H54 (cell line): ENCODE measurements around the gene TBXAS1.
"Not testable (repeated sequence)": the region's sequence is repeated elsewhere in the genome, so short reads cannot be mapped to it uniquely, and the experiment has no call there.

Experiments
- DNase-seq: peaks from one replicate; pipeline ENCODE4 v3.0.0; 2011; ENCODE audit warnings: low spot score, mixed read lengths; ENCODE audit not compliant: insufficient read length
- FAIRE-seq: peaks from 3 replicates; lab custom pipeline; 2011; peaks lifted over from hg19 to GRCh38; lab: Jason Lieb, UNC
- POLR2A ChIP-seq: IDR thresholded peaks from 2 replicates; pipeline ENCODE4 v1.6.1; 2011; ENCODE audit warnings: low read depth, mild to moderate bottlenecking, low read length

Gene TBXAS1

GRCh38 chr7:139813151-139813550 is 15.9 kb upstream of the TBXAS1 start:
- no peak for DNase-seq
- TF ChIP-seq POLR2A, result no peak
- no peak for FAIRE-seq

DNA sequence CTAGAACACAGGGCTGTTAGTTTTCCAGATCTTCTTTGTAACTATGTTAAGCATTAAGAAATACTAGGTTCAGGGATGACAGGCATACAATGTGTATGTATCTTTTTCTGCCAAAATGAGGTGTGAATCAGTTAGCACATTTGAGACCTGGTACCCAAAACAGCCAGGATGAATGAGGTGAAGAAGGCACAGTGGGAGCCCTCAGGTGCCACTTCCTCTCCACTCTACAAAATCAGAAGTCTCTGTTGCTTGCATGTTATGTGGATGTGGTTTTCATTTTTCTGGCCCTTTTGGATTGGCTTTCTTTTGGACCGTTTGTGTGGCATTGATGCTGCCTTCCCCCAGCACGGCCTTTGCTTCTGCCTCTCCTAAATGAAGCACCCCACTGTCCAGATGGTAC is 15.4 kb upstream of the TBXAS1 start:
- FAIRE-seq (no peak), DNase-seq (no peak)
- TF ChIP-seq POLR2A, result no peak

GRCh38 chr7:139817249-139817648 is 11.8 kb upstream of the TBXAS1 start:
- DNase-seq, result no peak
- no peak for FAIRE-seq
- TF ChIP-seq POLR2A, result no peak

DNA sequence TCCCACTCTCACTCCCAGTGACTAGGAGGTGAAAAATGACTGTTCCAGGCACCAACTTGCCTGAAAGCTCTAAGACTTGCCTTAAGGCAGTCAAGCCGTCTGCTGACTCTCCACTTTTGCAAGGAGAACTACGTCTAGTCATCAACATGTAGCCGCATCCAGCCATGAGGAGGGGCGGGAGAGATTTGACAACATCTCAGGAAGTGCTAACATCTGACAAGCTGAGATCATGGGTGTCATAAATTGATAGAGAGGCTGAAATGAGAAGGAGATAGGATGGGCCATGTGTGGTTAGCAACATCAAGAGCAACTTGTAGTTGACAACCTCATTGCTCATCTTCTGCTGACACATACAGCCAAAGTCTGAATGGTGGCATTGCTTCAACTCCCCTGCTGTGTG is 9.0 kb upstream of the TBXAS1 start:
- DNase-seq (no peak), FAIRE-seq (no peak)
- no peak for TF ChIP-seq POLR2A

- FAIRE-seq, result no peak
- no peak for TF ChIP-seq POLR2A
- no peak for DNase-seq
Observed at GRCh38 chr7:139821349-139822105, 7.5 kb upstream of the TBXAS1 start.

DNA sequence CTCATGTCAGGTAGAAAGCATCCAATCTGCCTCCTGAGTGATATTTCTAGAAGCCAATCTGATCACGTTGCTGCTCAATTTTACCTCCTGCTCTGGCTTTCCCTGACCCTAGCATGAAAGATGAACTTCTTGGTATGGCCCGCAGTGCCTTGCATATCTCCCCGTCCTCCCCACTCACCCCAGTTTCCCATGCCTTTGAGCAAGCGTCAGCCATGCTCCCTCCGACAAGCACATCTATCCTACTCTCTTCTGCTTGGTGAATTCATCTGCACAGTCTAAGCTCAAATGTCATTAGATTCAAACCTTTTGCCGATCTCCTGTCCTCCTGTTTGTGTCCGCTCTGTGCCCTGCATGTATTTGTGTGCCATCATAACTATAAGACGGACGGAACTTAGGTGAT is 6.2 kb upstream of the TBXAS1 start:
- TF ChIP-seq POLR2A, result no peak
- no peak for DNase-seq
- FAIRE-seq, result no peak

DNA sequence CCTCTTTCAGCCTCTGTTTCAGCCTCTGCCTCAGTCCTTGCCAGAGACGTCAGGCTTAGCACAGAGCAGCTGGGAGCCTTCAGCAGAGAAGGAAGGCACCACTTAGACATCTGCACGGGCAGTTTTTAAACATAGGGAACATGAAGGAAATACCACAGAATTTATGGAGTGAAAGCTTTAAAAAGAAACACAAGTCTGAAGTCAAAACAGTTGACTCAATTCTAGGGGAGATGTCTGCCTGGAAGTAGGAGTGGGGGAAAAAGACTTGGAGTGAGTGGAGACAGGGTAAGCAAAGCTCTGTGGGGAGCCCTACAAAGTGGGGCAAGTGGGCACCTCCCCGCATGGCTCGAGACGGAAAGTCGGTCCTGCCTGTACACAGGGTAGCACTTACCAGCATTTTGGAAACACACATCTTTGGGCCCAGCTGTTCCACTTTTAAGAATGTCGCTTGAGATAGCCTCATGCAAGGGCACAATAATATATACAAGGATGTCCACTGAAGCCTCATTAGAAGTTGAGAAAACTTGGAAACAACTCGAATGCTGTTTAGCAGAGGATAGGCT is 5.0 kb upstream of the TBXAS1 start:
- FAIRE-seq (no peak), DNase-seq (no peak)
- TF ChIP-seq POLR2A, result no peak

GRCh38 chr7:139825666-139826290 is 3.3 kb upstream of the TBXAS1 start:
- FAIRE-seq, result no peak
- TF ChIP-seq POLR2A, result no peak
- DNase-seq, result peak; percentile 54

- no peak for FAIRE-seq
- no peak for TF ChIP-seq POLR2A
- no peak for DNase-seq
Observed at GRCh38 chr7:139827042-139827441, 2.0 kb upstream of the TBXAS1 start.

- DNase-seq, result no peak
- no peak for FAIRE-seq
- no peak for TF ChIP-seq POLR2A
Observed at GRCh38 chr7:139828446-139828845, 618 bp upstream of the TBXAS1 start.

DNA sequence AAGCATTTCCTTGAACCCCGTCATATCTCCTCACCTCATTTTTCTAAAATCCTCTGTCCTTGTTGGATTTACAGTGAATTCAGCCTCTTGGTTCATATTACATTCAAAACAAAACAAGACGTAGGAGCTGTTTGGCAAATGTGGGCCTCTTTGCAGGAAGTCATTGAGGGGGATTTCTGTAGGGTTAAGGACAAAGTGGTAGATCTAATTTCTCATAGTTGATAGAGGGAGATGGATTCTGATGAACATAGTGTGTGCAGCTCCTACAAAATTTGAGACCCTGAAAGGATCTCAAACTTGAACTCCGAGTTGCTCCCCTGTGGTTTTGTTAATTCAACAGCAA is 682 bp downstream of the TBXAS1 start:
- DNase-seq, result no peak
- no peak for TF ChIP-seq POLR2A
- FAIRE-seq, result no peak

DNA sequence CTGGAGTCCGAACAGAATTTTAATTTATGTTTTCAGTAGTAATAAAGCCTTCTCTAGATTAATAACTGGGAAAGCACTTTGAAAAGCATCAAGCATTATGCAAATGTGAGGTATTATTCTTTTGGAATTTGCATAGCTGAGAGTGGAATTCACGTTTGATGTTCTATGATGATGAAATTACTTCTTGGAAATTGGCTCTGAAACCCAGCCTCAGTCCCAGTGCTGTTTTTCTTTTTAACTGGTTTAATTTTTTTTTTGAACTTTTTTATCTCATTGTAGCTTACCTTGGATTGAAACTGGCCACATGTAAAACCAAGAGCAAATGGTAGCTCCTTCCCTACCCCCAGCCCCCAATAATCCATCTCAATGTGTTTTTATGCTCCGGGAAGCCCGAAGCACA is 1.2 kb downstream of the TBXAS1 start:
- no peak for DNase-seq
- FAIRE-seq, result no peak
- no peak for TF ChIP-seq POLR2A

- no peak for FAIRE-seq
- no peak for DNase-seq
- no peak for TF ChIP-seq POLR2A
Observed at GRCh38 chr7:139830782-139831501, 1.9 kb downstream of the TBXAS1 start.

GRCh38 chr7:139835848-139836247 is 6.8 kb downstream of the TBXAS1 start:
- FAIRE-seq, DNase-seq: not testable (repeated sequence)

- not testable (repeated sequence) for DNase-seq, FAIRE-seq
Observed at GRCh38 chr7:139837291-139837690, 8.2 kb downstream of the TBXAS1 start.
